RWPE1 (cell line): Measurements from ENCODE around the gene CAMK1D.

Experiments
- CTCF ChIA-PET: fragments of 350-600 bp; sonication (Branson Sonifier 250); formaldehyde crosslinking; extraction: SDS; loops from one replicate; lab custom pipeline; 2021; lab: Yijun Ruan, JAX
- POLR2A ChIA-PET: fragments of 400-600 bp; formaldehyde crosslinking; extraction: SDS; loops from one replicate; lab custom pipeline; 2020; ENCODE audit warnings: antibody characterized with exemption; ENCODE audit not compliant: low non-redundant PET; lab: Yijun Ruan, JAX
- DNase-seq: peaks from one replicate; pipeline ENCODE4 v3.0.0; 2012; ENCODE audit warnings: low spot score
- H3K27ac ChIP-seq: fragments of 450-650 bp; 2 replicates; pipeline ENCODE4 v1.5.1; 2017
- CTCF ChIP-seq: fragments of 450-650 bp; conservative IDR thresholded peaks from 2 replicates; pipeline ENCODE4 v1.5.1; 2017; ENCODE audit warnings: low read depth, mild to moderate bottlenecking

Gene CAMK1D

GRCh38 chr10:12660812-12661211, 311.5 kb downstream of the CAMK1D start:
- DNase-seq, result no peak
- H3K27ac ChIP-seq, result no peak overlapping the region
- ChIA-PET POLR2A (no interaction called here), CTCF (no interaction called here)
- TF ChIP-seq CTCF, result no peak

- TF ChIP-seq CTCF, result no peak
- POLR2A ChIA-PET, result no interaction called here
- no peak overlapping the region for H3K27ac ChIP-seq
- no peak for DNase-seq
- CTCF ChIA-PET, result interaction anchor here (0.6 kb wide), 1 partner anchor 49 kb away, joined by 3 read pairs; no protein-coding TSS in a partner anchor
These were observed 312.3 kb downstream of the CAMK1D start for GRCh38 chr10:12661671-12662070.

GRCh38 chr10:12663863-12664262, 314.5 kb downstream of the CAMK1D start:
- no peak for TF ChIP-seq CTCF

GRCh38 chr10:12665501-12665900, 316.2 kb downstream of the CAMK1D start:
- DNase-seq, result no peak
- POLR2A ChIA-PET, result no interaction called here
- CTCF ChIA-PET, result interaction anchor here (0.5 to 1.5 kb wide), 2 partner anchors 9 to 451 kb away, joined by 4 to 6 read pairs; no protein-coding TSS in a partner anchor
- H3K27ac ChIP-seq, result no peak overlapping the region
- no peak for TF ChIP-seq CTCF

More at GRCh38 chr10:12663863-12664262, 314.5 kb downstream of the CAMK1D start:
- CTCF ChIA-PET, result interaction anchor here (0.6 to 0.9 kb wide), 2 partner anchors 354 to 826 kb away, joined by 3 to 5 read pairs; no protein-coding TSS in a partner anchor
- H3K27ac ChIP-seq, result no peak overlapping the region
- POLR2A ChIA-PET, result no interaction called here
- DNase-seq, result no peak

GRCh38 chr10:12667052-12667451, 317.7 kb downstream of the CAMK1D start:
- no peak overlapping the region for H3K27ac ChIP-seq
- CTCF ChIA-PET, result interaction anchor here (0.6 to 0.9 kb wide), 3 partner anchors 10 to 266 kb away, joined by 3 to 4 read pairs (median 4); no protein-coding TSS in a partner anchor
- POLR2A ChIA-PET, result interaction anchor here (0.5 kb wide), 1 partner anchor 308 kb away, joined by 5 read pairs; no protein-coding TSS in a partner anchor
- no peak for TF ChIP-seq CTCF
- DNase-seq, result no peak

GRCh38 chr10:12668634-12669033, 319.3 kb downstream of the CAMK1D start:
- no peak for TF ChIP-seq CTCF
- no peak overlapping the region for H3K27ac ChIP-seq
- CTCF ChIA-PET, result interaction anchor here (0.6 to 0.7 kb wide), 2 partner anchors 195 to 674 kb away, joined by 3 read pairs; no protein-coding TSS in a partner anchor
- POLR2A ChIA-PET, result no interaction called here
- DNase-seq, result no peak
